Activated CD4-positive, alpha-beta T cell treated with anti-CD3 and anti-CD28 coated beads, Interleukin-10, Interleukin-2, amounts not matched to agents 100 ng/mL and 50 ng/mL, durations not matched to agents 16 hours and 8 hours (primary cell): ENCODE results near the gene CHD9.

Experiments used
- DNase-seq: peaks from one replicate; pipeline ENCODE4 v3.0.0-alpha.2; 2020

Gene CHD9

DNA sequence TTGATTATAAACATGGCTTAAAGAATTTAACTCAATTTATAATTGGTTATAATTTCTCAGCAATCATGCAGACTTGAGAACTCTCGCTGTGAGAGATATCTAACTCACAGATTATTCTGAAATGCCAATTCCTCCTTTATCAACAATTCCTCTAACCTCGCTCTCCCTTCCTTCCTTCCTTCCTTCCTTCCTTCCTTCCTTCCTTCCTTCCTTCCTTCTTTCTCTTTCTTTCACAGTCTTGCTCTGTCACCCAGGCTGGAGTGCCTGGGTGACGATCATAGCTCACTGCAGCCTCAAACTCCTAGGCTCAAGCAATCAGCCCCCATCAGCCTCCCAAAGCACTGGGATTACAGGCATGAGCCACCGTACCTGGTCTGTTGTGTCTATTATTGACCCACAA is 42.4 kb downstream of the CHD9 start:
- DNase-seq, result no peak

GRCh38 chr16:53098526-53099317 is 43.9 kb downstream of the CHD9 start:
- DNase-seq, result peak; percentile 63

GRCh38 chr16:53099318-53100130 is 44.7 kb downstream of the CHD9 start:
- peak; percentile 80 for DNase-seq

GRCh38 chr16:53100131-53100748 is 45.4 kb downstream of the CHD9 start:
- no peak for DNase-seq

- no peak for DNase-seq
Measured at GRCh38 chr16:53100889-53101288, 46.1 kb downstream of the CHD9 start.

DNA sequence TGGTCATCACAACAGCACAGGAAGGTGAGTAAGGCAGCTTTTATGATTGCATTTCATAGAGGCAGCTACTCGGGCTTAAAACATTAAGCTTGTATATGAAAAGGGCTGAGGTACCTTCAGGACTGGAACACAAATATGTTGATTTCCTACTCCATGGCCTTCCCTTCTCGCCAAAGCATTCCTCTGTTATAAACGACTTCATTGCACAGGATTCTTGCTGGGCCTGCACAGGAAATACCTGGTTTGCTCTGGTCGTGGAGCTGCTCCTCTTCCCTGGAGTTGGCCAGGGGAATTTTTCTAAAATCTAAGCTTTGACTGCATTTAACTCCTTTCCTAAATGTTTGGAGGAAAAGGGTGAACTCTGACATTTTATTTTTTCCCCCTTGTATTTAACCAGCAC is 49.0 kb downstream of the CHD9 start:
- no peak for DNase-seq

GRCh38 chr16:53105565-53105964 is 50.8 kb downstream of the CHD9 start:
- DNase-seq, result no peak

DNA sequence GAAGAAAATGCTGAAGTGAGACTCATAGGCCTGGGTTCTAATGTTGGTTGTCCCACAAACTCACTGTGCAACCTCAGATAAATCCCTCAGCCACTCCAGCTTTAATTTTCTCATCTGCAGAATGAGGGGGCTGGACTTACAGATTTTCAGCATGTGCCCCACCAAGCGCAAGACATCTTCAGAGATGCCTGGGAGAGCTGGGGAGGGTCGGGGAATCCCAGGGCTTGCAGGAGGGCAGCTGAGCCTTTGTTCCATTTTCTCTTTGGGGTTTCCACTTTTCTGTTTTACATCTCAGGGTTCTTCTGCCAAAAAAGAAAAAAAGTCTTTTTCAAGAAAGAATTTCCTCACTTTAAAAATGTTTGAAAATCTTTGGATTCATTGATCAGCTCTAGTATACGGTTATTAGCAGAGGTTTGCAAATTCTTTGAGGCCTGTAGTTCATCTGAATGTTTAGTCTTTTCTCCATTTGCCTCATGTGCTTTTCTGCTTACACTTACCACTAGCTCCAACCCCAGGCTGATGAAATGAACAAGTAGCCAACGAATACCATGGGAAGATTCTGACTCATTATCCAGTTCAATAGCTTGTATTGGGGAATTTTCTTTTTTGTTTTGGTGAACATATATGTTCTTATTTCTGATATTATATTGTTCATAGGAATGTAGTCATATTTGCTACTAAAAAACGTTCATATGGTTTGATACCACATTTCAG is 56.4 kb downstream of the CHD9 start:
- DNase-seq, result no peak

GRCh38 chr16:53112015-53112414 is 57.2 kb downstream of the CHD9 start:
- DNase-seq, result no peak

- no peak for DNase-seq
Measured at GRCh38 chr16:53115047-53115446, 60.3 kb downstream of the CHD9 start.

- DNase-seq, result no peak
Measured at GRCh38 chr16:53115773-53116172, 61.0 kb downstream of the CHD9 start.

- DNase-seq, result no peak
Measured at GRCh38 chr16:53121043-53121620, 66.3 kb downstream of the CHD9 start.

DNA sequence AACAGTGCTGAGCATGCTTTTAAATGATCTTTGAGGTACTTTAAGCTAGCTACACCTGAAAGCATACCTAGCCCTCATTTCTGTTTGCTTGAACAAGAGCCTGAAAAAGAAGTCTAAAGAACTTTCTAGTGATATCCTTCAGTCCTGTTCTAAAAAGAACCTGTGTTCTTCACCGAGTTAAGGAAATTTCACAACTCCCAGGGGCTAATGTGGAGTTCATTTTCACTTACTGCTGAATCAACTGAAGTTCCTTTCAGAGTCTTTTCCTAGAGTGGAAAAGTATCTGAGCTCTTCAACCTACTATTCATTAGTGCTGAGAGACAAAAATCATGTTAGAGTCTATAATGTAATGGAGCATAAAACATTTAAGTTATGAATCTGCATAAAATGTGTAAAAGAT is 66.9 kb downstream of the CHD9 start:
- DNase-seq, result no peak

- no peak for DNase-seq
Measured at GRCh38 chr16:53123747-53124146, 69.0 kb downstream of the CHD9 start.

GRCh38 chr16:53126390-53126789 is 71.6 kb downstream of the CHD9 start:
- DNase-seq, result no peak

DNA sequence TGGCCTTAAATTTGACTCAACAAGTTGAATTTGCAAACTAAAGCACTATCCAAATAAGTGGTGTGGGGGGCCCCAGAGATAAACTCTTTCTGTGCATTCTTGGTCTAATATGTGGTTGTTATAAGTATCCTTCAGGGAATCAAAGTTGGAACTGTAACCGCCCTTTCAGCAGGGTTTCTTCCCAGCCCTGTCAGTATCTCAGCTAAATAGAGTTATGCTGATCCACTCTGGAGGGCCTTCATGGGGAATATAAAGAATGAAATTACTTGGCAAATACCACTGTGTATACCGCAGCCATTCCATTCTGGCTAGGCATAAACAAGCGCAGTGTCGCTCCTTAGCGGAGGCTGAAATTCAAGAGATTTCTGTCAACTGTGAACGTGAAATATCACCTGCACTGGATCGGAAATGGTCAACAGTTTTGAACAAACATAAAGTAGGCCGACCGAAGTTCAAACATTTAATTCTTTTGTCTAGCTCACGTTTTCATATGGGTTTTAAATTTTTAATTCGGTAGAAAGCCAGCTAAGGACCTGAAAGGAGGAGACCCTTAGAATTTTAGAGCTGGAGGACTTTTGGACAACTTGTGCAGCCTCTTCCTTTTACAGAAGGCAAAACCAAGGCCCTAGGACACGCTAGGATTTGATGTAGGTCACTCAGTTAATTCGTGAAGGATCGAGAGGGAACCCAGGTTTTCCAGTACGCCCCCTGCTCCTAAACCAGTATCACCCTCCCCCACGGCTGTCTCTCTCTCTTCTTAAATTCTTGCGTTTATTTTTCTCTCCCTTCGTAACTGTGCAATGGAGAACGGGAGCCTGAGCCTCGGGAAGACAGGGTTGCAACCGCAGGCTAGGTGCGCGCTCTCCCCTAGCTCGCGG is 74.7 kb downstream of the CHD9 start:
- DNase-seq, result no peak

DNA sequence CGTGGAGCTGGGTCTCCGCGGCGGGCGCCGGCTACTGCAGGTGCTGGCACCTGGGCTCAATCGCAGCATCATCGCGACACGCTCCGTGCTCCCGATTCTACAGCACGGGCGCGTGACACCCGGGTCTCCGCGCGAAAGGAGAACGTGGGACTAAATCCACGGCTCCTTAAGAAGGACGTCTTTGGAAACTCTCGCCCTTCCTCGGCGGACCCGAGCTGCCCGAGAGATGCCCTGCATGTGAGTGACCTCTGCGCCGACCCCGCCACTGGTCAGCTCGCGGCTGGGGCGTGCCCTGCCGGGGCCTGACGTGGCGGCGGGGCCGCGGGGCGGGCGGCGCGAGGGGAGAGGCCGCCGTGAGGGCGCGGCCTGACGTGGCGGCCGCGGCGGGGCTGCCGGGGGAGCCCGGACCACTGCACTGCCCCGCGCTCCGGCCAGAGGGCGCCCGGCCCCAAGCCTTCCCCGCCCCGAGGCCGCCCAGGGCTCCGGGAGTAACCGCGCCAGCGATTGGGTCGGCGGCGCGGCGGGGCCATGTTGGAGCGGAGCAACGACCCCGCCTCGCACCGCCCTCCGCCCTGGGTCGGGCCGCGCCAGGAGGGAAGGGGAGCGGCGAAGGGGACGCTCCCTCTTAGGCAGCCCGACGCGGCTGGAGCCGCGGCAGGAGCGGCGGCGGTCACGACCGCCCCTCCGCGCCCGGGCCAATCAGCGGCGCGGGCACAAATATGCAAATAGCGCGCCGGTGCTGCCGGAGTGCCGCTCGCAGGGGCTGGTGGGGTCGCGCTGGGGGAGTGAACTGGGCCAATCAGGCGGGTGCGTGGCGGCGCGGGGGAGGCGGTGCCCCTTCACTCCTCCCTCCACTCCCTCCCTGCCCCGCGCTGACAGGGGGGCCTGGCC is 75.6 kb downstream of the CHD9 start:
- peak; percentile 95 for DNase-seq

- no peak for DNase-seq
Measured at GRCh38 chr16:53131050-53131362, 76.2 kb downstream of the CHD9 start.

DNA sequence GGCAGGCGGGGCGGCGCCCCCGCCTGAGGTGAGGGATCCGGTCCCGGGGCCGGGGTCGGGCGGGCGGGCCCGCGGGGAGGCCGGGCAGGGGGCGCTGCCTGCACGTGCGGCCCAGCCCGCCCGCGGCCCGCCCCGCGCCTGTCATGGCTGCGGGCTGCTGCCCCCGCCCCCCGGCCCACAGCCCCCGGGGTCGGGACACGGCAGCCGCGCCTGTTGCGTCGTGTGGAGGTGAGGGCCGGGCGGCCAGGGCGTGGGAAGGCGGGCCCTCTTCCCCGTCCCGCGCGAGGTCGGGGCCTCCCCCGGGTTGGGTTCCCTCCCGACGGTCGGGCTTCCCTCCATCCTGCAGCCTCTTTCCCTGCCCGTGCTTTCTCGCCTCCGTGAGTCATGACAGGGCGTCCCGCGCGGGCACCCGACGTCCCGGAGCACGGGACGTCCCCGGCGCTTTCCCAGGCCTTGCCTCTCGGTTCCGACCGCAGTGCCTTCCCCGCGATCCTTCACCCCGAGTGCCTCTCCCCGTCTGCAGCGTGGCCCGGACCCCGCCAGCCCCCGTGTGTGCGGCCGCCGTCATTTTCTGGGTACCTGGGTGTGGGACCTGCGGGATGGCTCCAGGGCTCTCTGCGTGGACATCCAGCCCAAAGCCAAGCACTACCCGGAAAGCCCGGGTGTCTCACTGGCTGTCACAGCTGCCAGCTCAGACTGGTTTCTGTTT is 76.7 kb downstream of the CHD9 start:
- DNase-seq, result peak; percentile 57

GRCh38 chr16:53132406-53132805 is 77.6 kb downstream of the CHD9 start:
- no peak for DNase-seq
